Activated T-helper 2 cell treated with anti-CD3 and anti-CD28 coated beads, Interferon-gamma antibody, Interleukin-2, Interleukin-4, amounts not matched to agents 10 μg/mL and 5 μg/mL and 100 μg/mL, durations not matched to agents 14 hours and 24 hours and 36 hours (primary cell): ENCODE results near the gene NRCAM. TPM values are rescaled to one million over a fixed set of nuclear protein-coding genes. Genes with fewer than 3 reads are reported as not detected.

ENCODE experiments used
- DNase-seq: peaks from one replicate; pipeline ENCODE4 v3.0.0; 2021; ENCODE audit warnings: low spot score
- H3K27ac Mint-ChIP-seq: one replicate; pipeline ENCODE4 v1.8.0; 2021; ENCODE audit warnings: mixed read lengths
- H3K27me3 Mint-ChIP-seq: one replicate; pipeline ENCODE4 v1.8.0; 2021; ENCODE audit warnings: low read depth, mixed read lengths
- H3K36me3 Mint-ChIP-seq: one replicate; pipeline ENCODE4 v1.8.0; 2021; ENCODE audit warnings: low read depth, mixed read lengths
- H3K4me1 Mint-ChIP-seq: one replicate; pipeline ENCODE4 v1.8.0; 2021; ENCODE audit warnings: low read depth, mixed read lengths
- H3K4me3 Mint-ChIP-seq: one replicate; pipeline ENCODE4 v1.8.0; 2021; ENCODE audit warnings: low read depth, mild to moderate bottlenecking, moderate library complexity, mixed read lengths
- H3K9me3 Mint-ChIP-seq: one replicate; pipeline ENCODE4 v1.8.0; 2021; ENCODE audit warnings: mixed read lengths
- intact Hi-C: fragments of 100-400 bp; cut with micrococcal nuclease; formaldehyde crosslinking; loops from one replicate; pipeline ENCODE4 v1.15.1; 2023
- total RNA-seq: library from RNA; stranded (reverse); gene quantifications from 2 replicates; pipeline ENCODE4 v1.2.3, GENCODE V29; 2022

The NRCAM gene
- total RNA-seq, 1 donor from 2014 or later: 0.05 TPM

- Mint-ChIP-seq H3K4me1 (peaks cover 2% of the 10 kb centered on the region), H3K27me3 (peaks cover 43% of the 10 kb centered on the region), H3K4me3 (no peak overlapping the region), H3K9me3 (no peaks in the 10 kb centered on the region), H3K36me3 (no peaks in the 10 kb centered on the region), H3K27ac (no peak overlapping the region)
- intact Hi-C loops: no loop called here
- no peak for DNase-seq
Measured at GRCh38 chr7:108156897-108157605, 299.2 kb downstream of the NRCAM start.

GRCh38 chr7:108152198-108152597, 304.0 kb downstream of the NRCAM start:
- Mint-ChIP-seq H3K36me3 (no peaks in the 10 kb centered on the region), H3K4me3 (no peak overlapping the region), H3K9me3 (no peaks in the 10 kb centered on the region), H3K4me1 (no peaks in the 10 kb centered on the region), H3K27ac (no peak overlapping the region), H3K27me3 (peaks cover 45% of the 10 kb centered on the region)
- intact Hi-C loops: no loop called here
- no peak for DNase-seq

GRCh38 chr7:108149908-108150307, 306.3 kb downstream of the NRCAM start:
- no peak for DNase-seq
- Mint-ChIP-seq H3K36me3 (no peaks in the 10 kb centered on the region), H3K9me3 (no peaks in the 10 kb centered on the region), H3K4me1 (no peaks in the 10 kb centered on the region), H3K27me3 (peaks cover 43% of the 10 kb centered on the region), H3K27ac (no peak overlapping the region), H3K4me3 (no peak overlapping the region)
- intact Hi-C loops: no loop called here

- Mint-ChIP-seq H3K4me1 (no peaks in the 10 kb centered on the region), H3K4me3 (no peak overlapping the region), H3K36me3 (no peaks in the 10 kb centered on the region), H3K9me3 (no peaks in the 10 kb centered on the region), H3K27ac (no peak overlapping the region), H3K27me3 (peaks cover 37% of the 10 kb centered on the region)
- DNase-seq: no peak
- intact Hi-C loops: no loop called here
Measured at GRCh38 chr7:108149119-108149518, 307.1 kb downstream of the NRCAM start.

- H3K27me3 Mint-ChIP-seq: peaks cover 30% of the 10 kb centered on the region
- no peak overlapping the region for H3K4me3 Mint-ChIP-seq
- no peaks in the 10 kb centered on the region for H3K36me3 Mint-ChIP-seq
Measured at GRCh38 chr7:108147031-108147563, 309.1 kb downstream of the NRCAM start.

GRCh38 chr7:108146070-108146842, 310.0 kb downstream of the NRCAM start:
- H3K27ac Mint-ChIP-seq: no peak overlapping the region
- no peak overlapping the region for H3K4me3 Mint-ChIP-seq
- H3K27me3 Mint-ChIP-seq: peaks cover 26% of the 10 kb centered on the region
- no peaks in the 10 kb centered on the region for H3K9me3 Mint-ChIP-seq
- intact Hi-C loops: loop anchor here (1.0 kb wide), 2 partner anchors 32 to 37 kb away; no protein-coding TSS in a partner anchor
- no peaks in the 10 kb centered on the region for H3K36me3 Mint-ChIP-seq
- H3K4me1 Mint-ChIP-seq: peaks cover 3% of the 10 kb centered on the region
- DNase-seq: peak; percentile 34

More at GRCh38 chr7:108147031-108147563, 309.1 kb downstream of the NRCAM start:
- H3K9me3 Mint-ChIP-seq: no peaks in the 10 kb centered on the region
- peak overlapping the region; percentile 3 for H3K27ac Mint-ChIP-seq
- no peaks in the 10 kb centered on the region for H3K4me1 Mint-ChIP-seq
- intact Hi-C loops: no loop called here
- DNase-seq: no peak

GRCh38 chr7:108145401-108145800, 310.8 kb downstream of the NRCAM start:
- Mint-ChIP-seq H3K27ac (no peak overlapping the region), H3K27me3 (peaks cover 26% of the 10 kb centered on the region), H3K4me1 (peaks cover 4% of the 10 kb centered on the region), H3K9me3 (no peaks in the 10 kb centered on the region), H3K36me3 (no peaks in the 10 kb centered on the region), H3K4me3 (no peak overlapping the region)
- intact Hi-C loops: no loop called here
- DNase-seq: no peak

- H3K27me3 Mint-ChIP-seq: peaks cover 25% of the 10 kb centered on the region
- peaks cover 7% of the 10 kb centered on the region for H3K4me1 Mint-ChIP-seq
Measured at GRCh38 chr7:108144931-108145330, 311.3 kb downstream of the NRCAM start.

GRCh38 chr7:108143658-108144420, 312.4 kb downstream of the NRCAM start:
- peaks cover 7% of the 10 kb centered on the region for H3K4me1 Mint-ChIP-seq
- H3K9me3 Mint-ChIP-seq: no peaks in the 10 kb centered on the region
- H3K4me3 Mint-ChIP-seq: no peak overlapping the region
- DNase-seq: no peak
- intact Hi-C loops: no loop called here
- H3K36me3 Mint-ChIP-seq: no peaks in the 10 kb centered on the region
- peaks cover 25% of the 10 kb centered on the region for H3K27me3 Mint-ChIP-seq
- no peak overlapping the region for H3K27ac Mint-ChIP-seq

More at GRCh38 chr7:108144931-108145330, 311.3 kb downstream of the NRCAM start:
- DNase-seq: no peak
- intact Hi-C loops: no loop called here
- H3K36me3 Mint-ChIP-seq: no peaks in the 10 kb centered on the region
- no peaks in the 10 kb centered on the region for H3K9me3 Mint-ChIP-seq
- no peak overlapping the region for H3K4me3 Mint-ChIP-seq
- no peak overlapping the region for H3K27ac Mint-ChIP-seq

GRCh38 chr7:108142675-108143259, 313.5 kb downstream of the NRCAM start:
- Mint-ChIP-seq H3K4me3 (no peak overlapping the region), H3K27me3 (peaks cover 27% of the 10 kb centered on the region), H3K9me3 (no peaks in the 10 kb centered on the region), H3K4me1 (peaks cover 15% of the 10 kb centered on the region), H3K27ac (no peak overlapping the region), H3K36me3 (peaks cover 2% of the 10 kb centered on the region)
- no peak for DNase-seq
- intact Hi-C loops: no loop called here

GRCh38 chr7:108142180-108142579, 314.1 kb downstream of the NRCAM start:
- Mint-ChIP-seq H3K36me3 (peaks cover 8% of the 10 kb centered on the region), H3K27ac (no peak overlapping the region), H3K4me1 (peaks cover 19% of the 10 kb centered on the region), H3K9me3 (peaks cover 6% of the 10 kb centered on the region), H3K27me3 (peaks cover 30% of the 10 kb centered on the region), H3K4me3 (no peak overlapping the region)
- intact Hi-C loops: no loop called here
- no peak for DNase-seq

- Mint-ChIP-seq H3K9me3 (peaks cover 12% of the 10 kb centered on the region), H3K27me3 (peaks cover 24% of the 10 kb centered on the region), H3K4me3 (no peak overlapping the region), H3K36me3 (peaks cover 12% of the 10 kb centered on the region), H3K4me1 (peaks cover 29% of the 10 kb centered on the region), H3K27ac (no peak overlapping the region)
- intact Hi-C loops: no loop called here
- DNase-seq: no peak
Measured at GRCh38 chr7:108140671-108141070, 315.6 kb downstream of the NRCAM start.
